Body of pancreas (tissue), 4 donors: Measurements from ENCODE around the gene AUTS2. TPM values are rescaled to one million over a fixed set of nuclear protein-coding genes. Genes with fewer than 3 reads are reported as not detected.

Experiments
- ATAC-seq: fragments of 150-250 bp; one replicate; pipeline ENCODE4 v1.9.1; 2016
- DNase-seq, 4 donors: peaks; one replicate each; pipeline ENCODE4 v3.0.0-alpha.2; 2019
- H3K27ac ChIP-seq, 4 donors: fragments of 200-600 bp; sonication (generic); 1 replicate in 3 of 4; 2 replicates in 1 of 4; pipeline versions ENCODE4 v1.5.1 to v1.6.1; 2016 to 2019; ENCODE audit warnings: mild to moderate bottlenecking in 1 of 4, mixed read lengths in 1 of 4, moderate library complexity in 1 of 4
- H3K27me3 ChIP-seq, 2 donors: fragments of 200-600 bp; sonication (generic); one replicate each; pipeline ENCODE4 v1.6.0; 2016; ENCODE audit warnings: mild to moderate bottlenecking in 1 of 2
- H3K36me3 ChIP-seq, 2 donors: fragments of 200-600 bp; sonication (generic); replicated peaks in 1 of 2; 2 replicates each; pipeline ENCODE4 v1.5.1; 2016; ENCODE audit warnings: low read depth in 2 of 2; ENCODE audit not compliant: insufficient read depth in 1 of 2
- H3K4me1 ChIP-seq: fragments of 200-600 bp; sonication (generic); one replicate; pipeline ENCODE4 v1.6.0; 2016
- H3K4me3 ChIP-seq, 2 donors: fragments of 200-600 bp; sonication (generic); 1 replicate in 1 of 2; 2 replicates in 1 of 2; pipeline ENCODE4 v1.5.1; 2016 to 2019
- H3K9me3 ChIP-seq, 3 donors: fragments of 200-600 bp; sonication (generic); 1 replicate in 2 of 3; 2 replicates in 1 of 3; pipeline ENCODE4 v1.5.1; 2016
- POLR2A ChIP-seq, 3 donors: fragments of 450-650 bp; IDR thresholded peaks; one replicate each; pipeline ENCODE4 v1.6.1; 2016; ENCODE audit warnings: antibody characterized with exemption in 3 of 3, mild to moderate bottlenecking in 2 of 3
- WGBS, 2 donors: methylation state at CpG; one replicate each; pipeline ENCODE4 v1.1.5; 2017; 5-methylcytosine and 5-hydroxymethylcytosine counted together
- intact Hi-C: fragments of 100-400 bp; cut with DNase I; formaldehyde crosslinking; loops from one replicate; pipeline ENCODE4 v1.15.1; 2023
- total RNA-seq, 2 donors: library from RNA; depleted of rRNA; stranded (reverse); fragments of >200 nt; gene quantifications; one replicate each; pipeline ENCODE4 v1.1.0, GENCODE V29; 2016
- TF ChIP-seq, protein P1 (sequence below), 7 experiments: fragments of 450-650 bp in 4 of 7; fragments of 200-600 bp in 3 of 7; sonication (generic) in 3 of 7; IDR thresholded peaks; one replicate each; pipeline ENCODE4 v1.5.1; 2016 to 2019; ENCODE audit warnings: antibody characterized with exemption in 7 of 7

AUTS2 gene
- total RNA-seq, 2 donors from 2014 or later: 11.7 to 18.5 TPM

DNA sequence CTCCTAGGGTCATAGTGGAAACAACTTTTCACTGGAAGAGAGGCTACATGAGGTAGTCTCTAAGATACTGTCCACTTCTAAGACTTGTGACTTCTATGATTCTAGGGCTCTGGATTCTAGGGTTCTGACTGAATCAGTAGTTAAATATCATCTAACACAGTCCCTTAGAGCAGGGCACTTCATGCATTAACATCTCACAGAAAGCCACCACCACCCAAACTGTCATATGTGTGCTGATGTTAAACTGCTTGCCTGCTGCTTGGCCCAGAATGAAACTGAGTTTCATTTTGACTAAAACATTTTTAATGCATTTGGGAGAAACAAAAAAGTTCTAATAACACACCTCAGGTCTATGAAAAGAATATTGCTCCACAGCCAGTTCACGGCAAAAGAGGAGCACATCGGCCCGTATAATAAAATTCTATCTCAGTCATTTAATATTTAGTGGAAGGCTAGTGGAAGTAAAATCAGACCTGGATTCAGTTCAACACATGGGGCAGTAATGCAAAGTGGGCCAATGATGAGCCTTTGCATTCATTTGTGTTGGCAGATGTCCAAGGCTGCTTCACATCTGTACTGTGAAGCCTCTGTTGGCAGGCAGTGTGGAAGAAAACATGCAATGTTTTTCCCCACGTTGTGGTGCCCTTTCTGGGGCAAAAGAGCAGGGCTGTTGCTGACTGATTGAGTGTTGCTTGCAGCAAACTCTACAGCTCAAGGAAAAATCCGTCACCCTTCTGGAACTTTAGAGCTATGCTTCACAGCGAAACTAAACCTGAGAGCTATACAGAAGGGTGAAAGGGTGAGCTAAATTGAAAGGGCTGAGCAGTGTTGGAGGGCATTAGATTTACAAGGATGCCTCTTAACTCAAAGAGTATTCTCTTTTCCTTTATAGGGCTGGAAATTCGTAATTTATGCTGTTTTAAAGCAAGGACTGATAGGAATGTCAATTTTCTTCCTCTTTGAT is 33.5 kb upstream of the AUTS2 start:
- intact Hi-C loops: no loop called here
- TF ChIP-seq, protein P1, sequence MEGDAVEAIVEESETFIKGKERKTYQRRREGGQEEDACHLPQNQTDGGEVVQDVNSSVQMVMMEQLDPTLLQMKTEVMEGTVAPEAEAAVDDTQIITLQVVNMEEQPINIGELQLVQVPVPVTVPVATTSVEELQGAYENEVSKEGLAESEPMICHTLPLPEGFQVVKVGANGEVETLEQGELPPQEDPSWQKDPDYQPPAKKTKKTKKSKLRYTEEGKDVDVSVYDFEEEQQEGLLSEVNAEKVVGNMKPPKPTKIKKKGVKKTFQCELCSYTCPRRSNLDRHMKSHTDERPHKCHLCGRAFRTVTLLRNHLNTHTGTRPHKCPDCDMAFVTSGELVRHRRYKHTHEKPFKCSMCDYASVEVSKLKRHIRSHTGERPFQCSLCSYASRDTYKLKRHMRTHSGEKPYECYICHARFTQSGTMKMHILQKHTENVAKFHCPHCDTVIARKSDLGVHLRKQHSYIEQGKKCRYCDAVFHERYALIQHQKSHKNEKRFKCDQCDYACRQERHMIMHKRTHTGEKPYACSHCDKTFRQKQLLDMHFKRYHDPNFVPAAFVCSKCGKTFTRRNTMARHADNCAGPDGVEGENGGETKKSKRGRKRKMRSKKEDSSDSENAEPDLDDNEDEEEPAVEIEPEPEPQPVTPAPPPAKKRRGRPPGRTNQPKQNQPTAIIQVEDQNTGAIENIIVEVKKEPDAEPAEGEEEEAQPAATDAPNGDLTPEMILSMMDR (IDR thresholded peaks at IDR 0.05): no peak
- no peak for TF ChIP-seq POLR2A (IDR thresholded peaks at IDR 0.05)
- 49 to 53% methylated on average over 7 of the region's 7 CpGs for WGBS, 2 donors
- no peak overlapping the region for H3K4me3 ChIP-seq
- H3K36me3 ChIP-seq: no peaks in the 10 kb centered on the region
- H3K27ac ChIP-seq: no peak overlapping the region
- peak in 2 of 4 donors; percentile 12 to 23 for DNase-seq
- H3K4me1 ChIP-seq: no peaks in the 10 kb centered on the region
- no peak for ATAC-seq
- no peaks in the 10 kb centered on the region for H3K9me3 ChIP-seq
- peaks cover 0 to 4% of the 10 kb centered on the region in 2 donors for H3K27me3 ChIP-seq

DNA sequence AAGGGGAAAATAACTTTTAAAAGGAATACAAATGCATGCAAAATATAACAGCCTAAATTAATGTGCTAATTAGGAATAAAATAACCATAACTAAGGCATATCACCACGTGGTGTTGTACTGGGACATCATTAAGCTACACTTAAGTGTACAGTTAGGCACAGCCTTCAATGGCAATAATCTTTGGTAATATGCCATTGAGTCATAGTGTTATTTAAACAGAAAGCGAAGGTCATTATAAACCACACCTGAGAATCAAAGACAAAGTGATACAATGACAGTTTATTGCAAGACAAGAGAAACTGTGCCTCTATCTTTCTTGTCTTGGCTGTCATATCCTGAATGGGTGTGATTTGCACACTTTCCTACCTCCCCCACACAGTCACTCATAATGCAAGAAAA is 30.5 kb upstream of the AUTS2 start:
- ATAC-seq: no peak
- intact Hi-C loops: no loop called here
- 42 to 53% methylated on average over 2 of the region's 2 CpGs for WGBS, 2 donors

DNA sequence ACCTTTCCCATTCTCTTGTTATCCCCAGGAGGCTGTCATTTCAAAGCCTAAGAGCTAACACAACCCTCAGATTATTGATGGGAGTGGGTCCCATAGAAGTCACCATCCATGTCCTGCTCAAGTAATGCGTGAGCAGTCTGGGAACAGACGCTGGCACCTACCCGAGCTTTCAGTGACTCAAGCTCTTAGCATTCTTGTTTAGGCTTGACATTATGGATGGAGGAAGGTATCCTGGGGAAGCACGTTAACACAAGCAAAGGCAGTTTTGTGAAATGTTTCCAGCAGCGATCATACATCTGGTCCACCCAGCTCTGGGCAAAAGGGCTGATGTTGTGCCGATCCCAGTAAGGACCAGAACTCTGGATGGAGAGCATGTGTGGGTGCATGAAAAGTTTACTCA is 30.0 kb upstream of the AUTS2 start:
- Histone ChIP-seq H3K4me1 (no peaks in the 10 kb centered on the region), H3K36me3 (no peaks in the 10 kb centered on the region), H3K27ac (no peak overlapping the region), H3K27me3 (peaks cover 0 to 4% of the 10 kb centered on the region in 2 donors), H3K9me3 (no peaks in the 10 kb centered on the region), H3K4me3 (no peak overlapping the region)
- ATAC-seq (no peak), DNase-seq (no peak)
- 69% methylated on average over 6 of the region's 6 CpGs for WGBS, 2 donors
- intact Hi-C loops: no loop called here
- TF ChIP-seq POLR2A (IDR thresholded peaks at IDR 0.05): no peak
- TF ChIP-seq, protein P1 (IDR thresholded peaks at IDR 0.05): no peak

More for the DNA sequence above, 30.5 kb upstream of the AUTS2 start:
- Histone ChIP-seq H3K9me3 (no peaks in the 10 kb centered on the region), H3K4me3 (no peak overlapping the region), H3K36me3 (no peaks in the 10 kb centered on the region), H3K4me1 (no peaks in the 10 kb centered on the region), H3K27ac (no peak overlapping the region), H3K27me3 (peaks cover 0 to 4% of the 10 kb centered on the region in 2 donors)
- no peak for DNase-seq
- TF ChIP-seq, protein P1 (IDR thresholded peaks at IDR 0.05): no peak

DNA sequence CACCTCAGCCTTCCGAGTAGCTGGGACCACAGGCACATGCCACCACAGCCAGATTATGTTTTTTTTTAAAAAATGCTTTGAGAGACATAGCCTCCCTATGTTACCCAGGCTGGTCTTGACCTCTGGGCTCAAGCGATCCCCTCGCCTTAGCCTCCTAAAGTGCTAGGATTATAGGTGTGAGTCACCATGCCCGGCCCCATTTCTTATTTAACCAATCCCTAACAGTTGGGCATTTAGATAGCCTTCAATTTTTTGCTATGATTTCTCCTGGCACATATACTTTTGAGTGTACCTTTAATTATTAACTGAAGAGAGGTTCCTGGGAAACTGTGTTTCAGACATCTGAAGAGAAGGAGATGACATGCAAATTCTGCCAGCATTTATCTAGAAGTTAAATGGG is 22.6 kb upstream of the AUTS2 start:
- WGBS, 2 donors: 75 to 77% methylated on average over 4 of the region's 4 CpGs
- Histone ChIP-seq H3K9me3 (no peaks in the 10 kb centered on the region), H3K27ac (no peak overlapping the region), H3K27me3 (no peaks in the 10 kb centered on the region), H3K4me1 (no peaks in the 10 kb centered on the region), H3K36me3 (no peaks in the 10 kb centered on the region), H3K4me3 (no peak overlapping the region)
- TF ChIP-seq, protein P1 (IDR thresholded peaks at IDR 0.05): no peak
- no peak for TF ChIP-seq POLR2A (IDR thresholded peaks at IDR 0.05)
- ATAC-seq (no peak), DNase-seq (no peak)
- intact Hi-C loops: no loop called here

DNA sequence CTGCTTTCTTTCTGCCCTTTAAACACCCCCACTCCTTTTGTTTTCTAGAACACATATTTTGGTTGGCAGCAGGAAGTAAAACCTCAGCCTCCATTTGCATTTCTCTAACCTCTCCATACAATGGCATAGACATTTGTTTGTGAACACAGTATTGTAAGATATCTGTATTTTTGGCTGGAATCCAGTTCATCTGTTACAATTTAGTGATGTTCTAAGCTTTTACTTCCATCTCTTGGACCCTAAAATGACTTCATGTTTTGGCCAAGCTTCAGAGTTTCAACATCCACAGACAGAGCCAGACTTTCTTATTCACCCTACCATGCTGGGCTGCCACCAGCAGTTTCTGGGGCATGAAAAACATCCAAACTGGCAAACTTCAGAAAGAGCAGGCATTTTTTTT is 21.1 kb upstream of the AUTS2 start:
- no peak for ATAC-seq
- TF ChIP-seq, protein P1 (IDR thresholded peaks at IDR 0.05): no peak
- no peak for TF ChIP-seq POLR2A (IDR thresholded peaks at IDR 0.05)
- no peaks in the 10 kb centered on the region for H3K36me3 ChIP-seq

More for the DNA sequence above, 21.1 kb upstream of the AUTS2 start:
- H3K9me3 ChIP-seq: no peaks in the 10 kb centered on the region
- H3K4me1 ChIP-seq: no peaks in the 10 kb centered on the region
- intact Hi-C loops: no loop called here
- H3K4me3 ChIP-seq: no peak overlapping the region
- no peak for DNase-seq
- H3K27me3 ChIP-seq: no peaks in the 10 kb centered on the region
- H3K27ac ChIP-seq: no peak overlapping the region
